Measurements from ENCODE around the gene FADS2.

Gene FADS2

GRCh38 chr11:61910187-61911127 lies 82.4 kb downstream of the FADS2 start:
- no peak for DNase-seq

- no peak for DNase-seq
Observed at GRCh38 chr11:61911128-61911700, 83.1 kb downstream of the FADS2 start.

GRCh38 chr11:61911701-61912529 lies 83.8 kb downstream of the FADS2 start:
- no peak for DNase-seq

- no peak for DNase-seq
Observed at GRCh38 chr11:61912530-61912898, 84.4 kb downstream of the FADS2 start.

GRCh38 chr11:61912991-61913698 lies 85.0 kb downstream of the FADS2 start:
- DNase-seq: no peak

- DNase-seq: no peak
Observed at GRCh38 chr11:61913699-61914395, 85.7 kb downstream of the FADS2 start.

- no peak for DNase-seq
Observed at GRCh38 chr11:61914471-61915171, 86.5 kb downstream of the FADS2 start.

- no peak for DNase-seq
Observed at GRCh38 chr11:61916737-61917333, 88.7 kb downstream of the FADS2 start.
